ENCODE data around the gene FANCD2OS.

The FANCD2OS gene

DNA sequence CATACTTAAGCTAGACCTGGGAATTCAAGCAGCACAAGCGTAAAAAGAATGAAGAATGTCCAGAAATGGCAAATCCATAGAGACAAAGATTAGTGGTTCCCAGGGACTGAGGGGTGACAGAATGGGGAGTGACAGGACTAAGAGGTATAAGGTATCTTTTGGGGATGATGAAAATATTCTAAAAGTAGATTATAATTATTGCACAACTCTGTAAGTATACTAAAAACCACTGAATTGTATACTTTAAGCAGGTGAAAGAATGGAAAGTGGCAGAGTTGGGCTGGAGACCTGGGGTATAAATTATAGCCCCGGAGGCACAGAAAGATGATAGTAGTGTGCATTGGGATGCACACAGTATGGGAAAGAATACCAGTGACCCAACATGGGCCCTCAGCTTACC is 13.0 kb upstream of the FANCD2OS start:
- TF ChIP-seq, protein P1, sequence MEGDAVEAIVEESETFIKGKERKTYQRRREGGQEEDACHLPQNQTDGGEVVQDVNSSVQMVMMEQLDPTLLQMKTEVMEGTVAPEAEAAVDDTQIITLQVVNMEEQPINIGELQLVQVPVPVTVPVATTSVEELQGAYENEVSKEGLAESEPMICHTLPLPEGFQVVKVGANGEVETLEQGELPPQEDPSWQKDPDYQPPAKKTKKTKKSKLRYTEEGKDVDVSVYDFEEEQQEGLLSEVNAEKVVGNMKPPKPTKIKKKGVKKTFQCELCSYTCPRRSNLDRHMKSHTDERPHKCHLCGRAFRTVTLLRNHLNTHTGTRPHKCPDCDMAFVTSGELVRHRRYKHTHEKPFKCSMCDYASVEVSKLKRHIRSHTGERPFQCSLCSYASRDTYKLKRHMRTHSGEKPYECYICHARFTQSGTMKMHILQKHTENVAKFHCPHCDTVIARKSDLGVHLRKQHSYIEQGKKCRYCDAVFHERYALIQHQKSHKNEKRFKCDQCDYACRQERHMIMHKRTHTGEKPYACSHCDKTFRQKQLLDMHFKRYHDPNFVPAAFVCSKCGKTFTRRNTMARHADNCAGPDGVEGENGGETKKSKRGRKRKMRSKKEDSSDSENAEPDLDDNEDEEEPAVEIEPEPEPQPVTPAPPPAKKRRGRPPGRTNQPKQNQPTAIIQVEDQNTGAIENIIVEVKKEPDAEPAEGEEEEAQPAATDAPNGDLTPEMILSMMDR (IDR thresholded peaks at IDR 0.05; ENCODE audit: insufficient read depth, low read depth, low read length, missing control alignments) = no peak
- H3K4me3 ChIP-seq (ENCODE audit: low read length) = no peak overlapping the region
- no peak for DNase-seq (ENCODE audit: low read depth)

DNA sequence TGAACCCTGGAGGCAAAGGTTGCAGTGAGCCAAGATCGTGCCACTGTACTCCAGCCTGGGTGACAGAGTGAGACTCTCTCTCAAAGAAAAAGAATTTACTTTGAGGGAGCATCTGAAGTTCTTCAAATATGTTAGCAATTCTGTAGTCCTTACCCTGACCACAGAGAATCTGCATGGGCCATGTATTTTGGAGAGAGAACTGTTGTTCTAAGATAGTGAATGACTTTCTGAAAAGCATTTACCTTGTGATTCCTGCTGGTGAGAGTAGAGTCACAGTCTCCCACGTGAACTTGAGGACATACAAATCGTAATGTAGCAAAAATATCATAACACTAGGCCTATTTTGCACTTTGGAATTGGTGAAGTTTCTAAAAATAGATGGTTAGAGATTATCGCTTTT is 11.3 kb upstream of the FANCD2OS start:
- no peak for DNase-seq (ENCODE audit: low read depth)
- H3K4me3 ChIP-seq (ENCODE audit: low read length) = no peak overlapping the region
- TF ChIP-seq, protein P1 (IDR thresholded peaks at IDR 0.05; ENCODE audit: insufficient read depth, low read depth, low read length, missing control alignments) = no peak

DNA sequence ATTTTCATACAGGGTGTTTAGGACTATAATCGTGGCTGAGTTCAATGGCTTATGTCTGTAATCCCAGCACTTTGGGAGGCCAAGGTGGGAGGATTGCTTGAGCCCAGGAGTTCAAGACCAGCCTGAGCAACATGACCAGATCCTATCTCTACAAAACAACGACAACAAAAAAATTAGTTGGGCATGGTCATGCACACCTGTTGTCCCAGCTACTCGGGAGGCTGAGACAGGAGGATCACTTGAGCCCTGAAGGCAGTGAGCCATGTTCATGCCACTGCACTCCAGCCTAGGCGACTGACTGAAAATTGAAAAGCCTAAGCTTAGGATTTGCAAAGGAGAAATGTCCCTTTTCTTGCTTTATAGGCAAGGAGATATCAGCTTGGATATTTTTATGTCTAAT is 8.9 kb upstream of the FANCD2OS start:
- H3K4me3 ChIP-seq (ENCODE audit: low read length) = peak overlapping the region; percentile 99

DNA sequence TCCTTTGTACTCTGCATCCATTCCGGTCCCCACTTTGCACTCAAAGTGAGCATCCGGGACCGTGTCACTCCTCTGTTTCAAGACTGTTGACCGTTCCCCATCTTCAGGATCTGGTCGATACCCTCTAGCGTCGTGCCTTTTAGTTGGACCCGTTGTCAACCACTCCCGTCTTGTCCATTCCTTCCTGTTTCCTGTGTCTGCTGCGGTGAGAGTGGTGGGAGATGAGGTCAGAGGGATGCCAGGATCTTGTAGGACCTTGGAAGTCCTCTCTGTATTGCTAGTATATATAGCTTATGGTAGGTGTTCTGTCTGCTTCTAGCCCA is 8.0 kb upstream of the FANCD2OS start:
- TF ChIP-seq, protein P1 (IDR thresholded peaks at IDR 0.05; ENCODE audit: insufficient read depth, low read depth, low read length, missing control alignments) = no peak
- H3K4me3 ChIP-seq (ENCODE audit: low read length) = peak overlapping the region; percentile 99
- peak; percentile 40 for DNase-seq (ENCODE audit: low read depth)

More for the DNA sequence above, 8.9 kb upstream of the FANCD2OS start:
- TF ChIP-seq, protein P1 (IDR thresholded peaks at IDR 0.05; ENCODE audit: insufficient read depth, low read depth, low read length, missing control alignments) = no peak
- DNase-seq (ENCODE audit: low read depth) = no peak

DNA sequence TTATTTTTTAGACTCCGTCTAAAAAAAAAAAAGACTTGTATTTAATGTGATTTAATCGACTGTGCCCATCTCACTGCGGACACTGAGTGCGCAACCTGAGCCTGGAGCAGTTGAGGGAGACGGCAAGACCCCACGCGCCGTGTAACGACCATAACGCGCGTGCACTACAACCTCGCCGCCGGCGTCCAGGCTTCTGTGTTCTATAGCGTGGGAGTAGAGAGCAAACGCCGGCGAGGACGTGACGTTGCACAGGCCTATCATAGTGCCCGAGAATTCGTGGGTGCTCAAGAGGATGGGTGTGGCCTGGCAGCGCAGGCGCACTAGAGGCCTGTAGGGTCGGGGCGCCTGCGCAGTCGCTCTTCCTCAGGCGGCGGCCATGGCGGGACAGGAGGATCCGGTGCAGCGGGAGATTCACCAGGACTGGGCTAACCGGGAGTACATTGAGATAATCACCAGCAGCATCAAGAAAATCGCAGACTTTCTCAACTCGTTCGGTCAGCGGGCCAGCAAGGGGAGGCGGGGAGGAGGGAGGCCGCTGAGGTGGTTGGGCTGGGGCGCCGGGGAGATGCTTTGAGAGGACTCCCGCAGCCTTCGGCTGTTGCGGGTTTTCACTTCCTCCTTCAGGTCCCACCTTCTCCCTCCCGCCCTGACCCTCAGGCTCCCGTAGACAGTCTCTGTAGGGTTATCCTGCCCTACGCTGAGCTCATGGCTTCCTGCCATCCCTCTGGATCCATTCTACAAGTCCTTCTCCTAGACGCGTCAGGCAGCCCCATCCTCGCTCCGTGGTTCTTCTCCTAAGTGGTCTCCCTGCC is 7.5 kb upstream of the FANCD2OS start, which contains the start of gene BRK1:
BRK1 (plus strand) TSS at position 350 of the 812 bp plus-strand sequence; CDS start at position 377, 27 bp downstream.
- peak within 1 kb of the TSS; percentile 99 for H3K4me3 ChIP-seq (ENCODE audit: low read length)
- DNase-seq (ENCODE audit: low read depth) = peak; percentile 97
- TF ChIP-seq, protein P1 (IDR thresholded peaks at IDR 0.05; ENCODE audit: insufficient read depth, low read depth, low read length, missing control alignments) = no peak

DNA sequence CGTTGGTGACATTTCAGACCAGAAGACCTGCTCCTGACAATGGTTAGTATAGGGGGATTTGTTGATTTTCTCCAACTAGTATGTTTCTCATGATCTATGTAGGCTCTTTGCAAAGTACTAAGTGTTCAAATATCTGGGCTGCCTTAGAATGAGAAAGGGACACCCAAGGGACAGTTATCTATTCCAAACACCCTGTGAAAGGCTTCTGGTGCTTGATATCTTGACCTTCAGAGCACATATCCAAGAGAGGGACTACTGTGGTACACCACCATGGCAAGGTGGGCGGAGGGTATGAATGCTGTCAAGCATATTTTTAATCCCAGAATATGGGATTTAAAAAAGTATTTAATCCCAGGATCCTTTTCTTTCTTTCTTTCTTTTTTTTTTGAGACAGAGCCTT is 1.1 kb downstream of the FANCD2OS start:
- no peak for DNase-seq (ENCODE audit: low read depth)
- no peak overlapping the region for H3K4me3 ChIP-seq (ENCODE audit: low read length)
- TF ChIP-seq, protein P1 (IDR thresholded peaks at IDR 0.05; ENCODE audit: insufficient read depth, low read depth, low read length, missing control alignments) = no peak

DNA sequence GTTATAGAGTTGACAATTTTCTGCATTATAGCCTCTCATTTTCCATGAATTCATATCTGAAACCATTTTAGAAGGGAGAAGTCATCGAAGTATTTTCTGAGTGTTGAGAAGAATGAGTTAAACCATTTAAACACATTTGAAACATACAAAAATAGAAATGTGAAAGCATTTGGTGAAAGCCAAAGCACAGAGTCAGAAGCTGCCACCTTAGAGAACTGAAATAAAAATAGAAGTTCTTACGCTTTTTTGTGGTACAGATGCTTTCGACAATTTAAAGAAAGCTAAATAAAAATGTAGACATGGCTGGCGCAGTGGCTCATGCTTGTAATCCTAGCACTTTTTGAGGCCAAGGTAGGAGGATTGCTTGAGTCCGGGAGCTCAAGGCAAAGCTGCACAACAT is 9.0 kb downstream of the FANCD2OS start:
- TF ChIP-seq, protein P1 (IDR thresholded peaks at IDR 0.05; ENCODE audit: insufficient read depth, low read depth, low read length, missing control alignments) = no peak
- no peak overlapping the region for H3K4me3 ChIP-seq (ENCODE audit: low read length)
- DNase-seq (ENCODE audit: low read depth) = no peak

Data from epithelial cell of esophagus (primary cell).